ENCODE data around the gene SLC25A17.

GRCh38 chr22:40747361-40747760 lies 71.8 kb downstream of the SLC25A17 start:
- TF ChIP-seq, protein P1, sequence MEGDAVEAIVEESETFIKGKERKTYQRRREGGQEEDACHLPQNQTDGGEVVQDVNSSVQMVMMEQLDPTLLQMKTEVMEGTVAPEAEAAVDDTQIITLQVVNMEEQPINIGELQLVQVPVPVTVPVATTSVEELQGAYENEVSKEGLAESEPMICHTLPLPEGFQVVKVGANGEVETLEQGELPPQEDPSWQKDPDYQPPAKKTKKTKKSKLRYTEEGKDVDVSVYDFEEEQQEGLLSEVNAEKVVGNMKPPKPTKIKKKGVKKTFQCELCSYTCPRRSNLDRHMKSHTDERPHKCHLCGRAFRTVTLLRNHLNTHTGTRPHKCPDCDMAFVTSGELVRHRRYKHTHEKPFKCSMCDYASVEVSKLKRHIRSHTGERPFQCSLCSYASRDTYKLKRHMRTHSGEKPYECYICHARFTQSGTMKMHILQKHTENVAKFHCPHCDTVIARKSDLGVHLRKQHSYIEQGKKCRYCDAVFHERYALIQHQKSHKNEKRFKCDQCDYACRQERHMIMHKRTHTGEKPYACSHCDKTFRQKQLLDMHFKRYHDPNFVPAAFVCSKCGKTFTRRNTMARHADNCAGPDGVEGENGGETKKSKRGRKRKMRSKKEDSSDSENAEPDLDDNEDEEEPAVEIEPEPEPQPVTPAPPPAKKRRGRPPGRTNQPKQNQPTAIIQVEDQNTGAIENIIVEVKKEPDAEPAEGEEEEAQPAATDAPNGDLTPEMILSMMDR (conservative IDR thresholded peaks at IDR 0.05; ENCODE audit: low read depth, low read length), result no peak
- TF ChIP-seq EZH2 (IDR thresholded peaks at IDR 0.05; ENCODE audit: borderline replicate concordance, low read depth, low read length, poor library complexity, severe bottlenecking), result no peak
